DMS53 treated with DMSO at 0.1 percent for 48 hours (cell line): ENCODE results near the gene CTRB1.

ENCODE experiments used
- DNase-seq: peaks from one replicate; lab custom pipeline; 2025; ENCODE audit not compliant: unreplicated experiment; lab: John Stamatoyannopoulos, UW

The CTRB1 gene

GRCh38 chr16:75252946-75253911 is 34.4 kb downstream of the CTRB1 start:
- no peak for DNase-seq

DNA sequence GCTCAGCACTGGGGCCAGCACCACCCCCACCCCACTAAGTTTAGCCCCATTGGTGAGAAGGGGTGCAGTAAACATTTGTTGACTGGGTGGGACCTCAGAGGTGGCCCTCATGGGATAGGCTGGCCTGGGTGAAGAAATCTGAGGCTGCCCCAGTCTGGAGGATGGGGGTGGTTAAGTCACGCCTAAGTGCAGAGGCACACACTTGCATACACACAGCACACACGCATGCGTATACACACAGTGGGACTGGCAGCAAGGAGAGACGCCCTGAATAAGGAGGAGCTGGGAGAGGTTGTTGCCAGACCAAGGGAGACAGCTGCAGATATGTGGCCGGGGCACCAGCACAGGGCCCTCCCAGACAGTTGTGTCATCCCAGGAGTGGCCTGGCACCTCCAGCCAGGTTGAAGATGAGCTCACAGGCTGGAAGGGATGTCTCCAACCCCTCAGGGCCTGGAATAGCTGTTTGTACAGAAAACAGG is 35.6 kb downstream of the CTRB1 start:
- DNase-seq = no peak

- no peak for DNase-seq
Observed at GRCh38 chr16:75256059-75256571, 37.3 kb downstream of the CTRB1 start.

GRCh38 chr16:75256696-75257343 is 38.0 kb downstream of the CTRB1 start:
- no peak for DNase-seq

DNA sequence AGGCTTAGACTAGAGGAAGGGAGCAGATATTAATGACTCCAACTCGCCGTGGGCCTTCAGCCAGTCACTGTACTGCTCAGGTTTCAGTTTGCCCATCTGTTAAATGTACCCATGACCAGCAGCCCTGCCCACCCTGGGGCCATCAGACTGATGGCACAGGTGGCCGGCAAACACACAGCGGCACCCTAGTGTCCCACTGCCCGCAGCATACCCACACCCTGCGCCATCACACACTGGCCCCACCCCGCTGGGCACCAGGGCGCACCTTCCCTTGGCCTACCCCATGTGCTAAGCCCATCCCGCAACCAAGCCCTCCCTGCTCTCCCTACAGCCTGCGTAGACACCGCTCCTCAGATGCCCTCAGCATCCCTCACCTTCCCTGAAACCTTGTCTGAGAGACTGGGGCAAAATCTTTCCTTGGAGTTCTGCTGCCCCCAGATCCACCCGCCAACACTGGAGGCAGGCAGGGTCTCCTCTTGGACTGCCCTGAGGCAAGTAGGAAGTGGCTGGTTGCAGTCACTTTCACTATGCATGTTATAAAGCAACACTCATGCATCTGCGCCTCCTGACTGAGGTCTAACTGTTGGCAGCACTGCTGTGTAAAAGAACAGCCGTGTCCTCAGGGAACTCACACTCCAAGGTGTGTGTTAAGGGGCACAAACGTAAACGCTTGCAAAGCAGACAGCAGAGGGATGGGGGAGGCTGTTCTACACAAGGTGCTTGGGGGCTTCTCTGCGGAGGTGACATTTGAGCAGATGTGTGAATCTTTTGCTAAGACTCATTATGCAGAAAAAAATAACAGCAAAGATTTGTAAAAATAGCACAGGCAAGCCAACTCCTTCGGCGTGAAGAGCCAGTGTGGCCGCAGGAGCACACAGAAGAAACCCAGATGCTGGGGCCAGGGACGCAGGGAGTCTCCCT is 39.4 kb downstream of the CTRB1 start:
- DNase-seq = no peak

GRCh38 chr16:75258807-75259141 is 40.0 kb downstream of the CTRB1 start:
- no peak for DNase-seq

- no peak for DNase-seq
Observed at GRCh38 chr16:75260851-75261589, 42.2 kb downstream of the CTRB1 start.

DNA sequence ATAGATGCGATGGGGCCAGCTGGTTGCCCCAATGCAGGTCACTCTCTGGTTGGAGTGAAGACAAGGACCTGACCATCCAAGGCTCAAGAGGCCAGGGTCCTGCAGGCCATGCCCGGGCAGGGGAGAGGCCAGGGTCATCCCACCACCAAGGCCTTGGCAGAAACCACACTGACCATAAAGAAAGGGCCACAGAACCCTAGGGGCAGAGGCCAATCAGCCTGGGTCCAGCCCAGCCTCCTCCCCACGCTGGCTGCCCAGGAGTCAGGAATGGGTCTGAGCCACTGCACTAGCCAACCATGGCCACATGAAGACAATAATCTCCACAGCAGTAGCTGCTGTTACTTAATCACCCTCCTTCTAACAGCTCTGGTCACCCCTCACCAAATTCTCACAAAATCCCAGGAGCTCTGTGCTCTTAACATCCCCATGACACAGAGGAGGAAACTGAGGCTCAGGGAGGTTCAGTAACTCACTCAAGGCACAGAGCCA is 42.8 kb downstream of the CTRB1 start:
- no peak for DNase-seq

DNA sequence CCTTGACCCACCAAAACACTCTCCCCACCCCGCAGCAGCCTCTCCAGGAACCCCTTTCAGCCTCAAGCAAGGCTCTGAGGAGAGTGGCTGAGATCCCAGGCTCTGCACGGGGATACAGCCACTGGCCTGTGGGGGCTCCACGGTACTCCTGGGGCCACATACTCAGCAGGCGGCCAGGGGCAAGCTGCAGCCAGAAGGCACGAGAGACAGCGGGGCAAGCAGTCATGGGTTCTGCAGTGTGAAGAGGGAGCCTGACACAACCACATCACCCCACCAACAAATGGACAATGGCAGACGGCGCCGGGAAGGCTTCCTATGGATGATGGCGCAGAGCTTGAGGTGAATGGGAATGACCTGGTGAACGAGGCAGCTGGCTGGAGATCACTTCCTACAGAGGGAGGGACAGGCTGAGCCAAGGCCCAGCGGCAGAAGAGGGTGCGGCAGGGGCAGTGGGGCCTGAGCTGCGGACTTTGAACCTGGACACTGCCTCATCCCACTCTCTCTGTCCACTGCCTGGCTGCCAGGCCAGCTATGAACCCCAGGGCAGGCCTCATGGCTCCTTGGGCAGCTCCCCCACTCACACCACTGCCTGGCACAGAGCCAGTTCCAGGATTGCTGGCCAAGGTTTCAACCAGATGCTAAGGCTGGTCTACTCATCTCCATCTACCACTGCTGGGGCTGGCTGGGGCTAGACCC is 43.5 kb downstream of the CTRB1 start:
- DNase-seq = no peak

DNA sequence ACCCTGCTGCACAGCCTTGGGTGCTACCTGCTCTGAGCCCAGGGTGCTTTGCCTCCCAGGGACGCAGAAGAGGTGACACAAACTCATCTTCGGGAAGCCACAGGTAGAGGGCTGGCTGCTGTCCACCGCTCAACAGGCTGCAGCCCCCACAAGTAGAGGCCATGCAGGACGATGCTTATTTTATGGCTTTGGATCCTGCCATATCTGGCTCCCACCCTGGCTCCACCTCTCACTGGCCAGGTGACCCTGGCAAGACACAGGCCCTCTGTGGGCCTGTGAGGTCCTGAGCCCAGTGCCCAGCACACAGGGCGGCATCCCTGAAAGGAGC is 44.0 kb downstream of the CTRB1 start:
- DNase-seq = no peak

DNA sequence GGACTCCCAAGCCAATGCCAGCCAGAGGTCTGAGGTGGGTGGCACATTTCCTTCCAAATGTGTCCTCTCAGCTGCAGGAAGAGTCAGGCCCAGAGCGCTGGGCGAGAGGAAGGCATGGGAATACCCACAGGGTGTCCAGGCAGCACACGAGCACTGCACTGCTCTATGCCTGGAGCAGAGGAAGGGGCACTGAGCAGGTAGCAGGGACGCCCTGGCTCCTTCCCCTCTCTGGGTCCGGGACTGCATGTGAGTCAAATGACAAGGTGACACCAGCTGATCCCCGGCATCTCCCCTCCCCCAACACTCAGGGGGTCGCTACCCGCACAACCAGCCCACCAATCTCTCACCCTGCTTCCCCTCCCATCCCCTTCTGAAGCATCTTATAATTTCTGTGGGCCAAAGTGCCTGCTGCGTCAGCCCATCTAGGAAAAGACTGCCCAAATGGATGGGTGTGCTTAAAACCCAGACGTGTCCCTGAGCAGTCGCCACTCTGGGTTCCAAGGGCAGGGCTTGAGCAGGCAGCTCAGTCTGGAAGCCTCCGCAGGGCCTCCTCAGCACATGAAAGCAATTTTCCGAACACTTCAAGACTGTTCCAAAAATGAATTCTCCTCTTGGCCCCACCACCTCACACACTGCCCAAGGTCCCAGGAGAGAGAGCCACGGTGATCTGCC is 44.6 kb downstream of the CTRB1 start:
- DNase-seq = no peak

GRCh38 chr16:75263963-75264445 is 45.2 kb downstream of the CTRB1 start:
- no peak for DNase-seq

- DNase-seq = peak; percentile 3
Observed at GRCh38 chr16:75264457-75264998, 45.7 kb downstream of the CTRB1 start.

DNA sequence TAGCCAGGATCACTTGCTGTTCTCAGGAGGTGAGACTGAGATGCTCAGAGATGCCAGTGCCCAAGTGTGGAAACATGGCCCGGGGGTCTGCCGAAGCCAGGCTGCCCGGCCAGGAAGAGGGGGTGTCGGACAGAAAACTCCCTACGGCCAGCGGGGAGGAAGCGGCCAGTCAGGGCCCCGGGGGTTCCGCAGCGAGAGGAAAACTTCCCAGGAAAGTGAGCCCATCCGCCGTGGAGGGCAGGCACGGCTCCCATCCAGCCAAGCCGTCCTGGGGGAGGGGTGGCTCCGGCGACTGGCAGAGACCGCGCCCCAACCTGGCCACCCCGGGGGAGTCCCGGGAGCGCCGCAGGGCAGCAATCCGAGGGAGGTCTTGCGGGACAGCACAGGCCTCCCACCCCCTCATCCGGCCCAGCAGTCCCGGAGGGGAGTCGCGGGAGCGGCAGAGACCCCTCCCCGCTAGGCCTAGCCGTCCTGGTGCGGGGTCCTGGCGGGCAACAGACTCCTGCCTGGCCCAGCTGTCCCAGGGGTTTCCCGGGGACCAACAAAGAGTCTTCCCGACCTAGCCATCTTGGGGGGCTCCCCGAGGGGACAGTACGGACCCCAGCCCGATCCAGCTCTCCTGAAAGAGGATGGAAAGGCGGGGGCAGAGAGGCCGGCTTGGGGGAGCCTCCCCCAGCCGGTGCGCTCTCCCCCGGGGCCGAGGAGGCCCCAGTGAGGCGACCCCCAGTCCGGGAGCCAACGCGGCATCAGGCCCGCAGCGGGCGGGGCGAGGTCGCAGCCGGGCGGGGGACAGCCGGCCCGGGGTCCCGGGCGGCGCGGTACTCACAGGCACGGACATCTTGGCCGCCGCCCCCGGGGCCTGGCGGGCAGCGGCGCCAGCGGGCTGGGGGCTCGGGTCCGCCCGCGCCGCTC is 46.5 kb downstream of the CTRB1 start:
- no peak for DNase-seq

DNA sequence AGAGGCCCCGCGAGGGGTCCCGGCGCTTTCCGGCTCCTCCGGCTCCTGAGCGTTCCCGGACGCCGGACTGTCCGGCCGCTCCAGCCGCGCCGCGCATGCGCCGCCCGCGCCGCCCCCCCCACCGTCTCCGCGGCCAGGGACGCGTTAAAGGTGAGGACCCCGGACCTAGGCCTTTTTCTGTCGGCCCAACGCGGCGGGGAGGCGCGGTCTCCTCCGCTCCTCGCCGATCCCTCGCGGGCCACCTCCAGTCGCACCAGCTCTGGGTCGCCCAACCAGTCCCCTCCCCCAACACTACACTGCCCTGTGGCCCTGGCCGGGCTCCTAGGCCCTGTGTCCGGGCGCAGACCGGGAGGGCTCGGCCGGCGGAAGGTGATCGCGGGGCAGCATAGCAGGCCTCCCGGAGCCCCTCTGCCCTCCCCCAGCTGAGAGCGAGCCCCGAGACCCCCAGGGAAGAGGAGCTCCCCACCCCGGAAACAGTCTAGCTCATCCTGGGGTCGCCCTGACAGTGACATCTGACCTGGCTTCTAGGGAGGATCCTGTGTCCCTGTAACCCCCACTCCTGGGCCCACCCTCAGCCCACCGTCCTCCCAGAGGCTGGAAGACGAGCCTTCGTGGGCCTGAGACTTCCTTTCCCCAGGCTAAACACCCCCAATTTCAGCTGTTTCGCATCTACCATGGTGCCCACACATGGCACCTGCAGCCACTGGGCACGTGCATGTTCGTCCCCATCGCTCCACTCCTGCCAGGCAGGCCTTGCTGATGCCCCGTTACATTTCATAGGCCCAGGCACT is 47.3 kb downstream of the CTRB1 start:
- peak; percentile 30 for DNase-seq

GRCh38 chr16:75266738-75267630 is 48.2 kb downstream of the CTRB1 start:
- no peak for DNase-seq
